ENCODE results near the gene TNFRSF21.
"Not testable (repeated sequence)": the region's sequence is repeated elsewhere in the genome, so short reads cannot be mapped to it uniquely, and the experiment has no call there.

The TNFRSF21 gene

GRCh38 chr6:47323887-47324286 is 14.2 kb upstream of the TNFRSF21 start:
- in situ Hi-C loops (cut with MboI; ENCODE audit: low sequenced_read_pairs, unreplicated experiment) = no loop called here
- no peak for DNase-seq (ENCODE audit: low spot score)
- no peak for TF ChIP-seq CTCF (IDR thresholded peaks at IDR 0.05; ENCODE audit: borderline replicate concordance, control extremely low read depth, extremely low read depth, insufficient read depth, missing control alignments)

- TF ChIP-seq CTCF (IDR thresholded peaks at IDR 0.05; ENCODE audit: borderline replicate concordance, control extremely low read depth, extremely low read depth, insufficient read depth, missing control alignments) = no peak
- no peak for DNase-seq (ENCODE audit: low spot score)
- in situ Hi-C loops (cut with MboI; ENCODE audit: low sequenced_read_pairs, unreplicated experiment) = no loop called here
Observed at GRCh38 chr6:47323321-47323720, 13.6 kb upstream of the TNFRSF21 start.

- in situ Hi-C loops (cut with MboI; ENCODE audit: low sequenced_read_pairs, unreplicated experiment) = no loop called here
- TF ChIP-seq CTCF (IDR thresholded peaks at IDR 0.05; ENCODE audit: borderline replicate concordance, control extremely low read depth, extremely low read depth, insufficient read depth, missing control alignments) = no peak
- DNase-seq (ENCODE audit: low spot score) = no peak
Observed at GRCh38 chr6:47321577-47321976, 11.9 kb upstream of the TNFRSF21 start.

- no peak for DNase-seq (ENCODE audit: low spot score)
- in situ Hi-C loops (cut with MboI; ENCODE audit: low sequenced_read_pairs, unreplicated experiment) = no loop called here
- TF ChIP-seq CTCF (IDR thresholded peaks at IDR 0.05; ENCODE audit: borderline replicate concordance, control extremely low read depth, extremely low read depth, insufficient read depth, missing control alignments) = no peak
Observed at GRCh38 chr6:47319867-47320266, 10.2 kb upstream of the TNFRSF21 start.

- in situ Hi-C loops (cut with MboI; ENCODE audit: low sequenced_read_pairs, unreplicated experiment) = no loop called here
- no peak for DNase-seq (ENCODE audit: low spot score)
- no peak for TF ChIP-seq CTCF (IDR thresholded peaks at IDR 0.05; ENCODE audit: borderline replicate concordance, control extremely low read depth, extremely low read depth, insufficient read depth, missing control alignments)
Observed at GRCh38 chr6:47319382-47319781, 9.7 kb upstream of the TNFRSF21 start.

- TF ChIP-seq CTCF (IDR thresholded peaks at IDR 0.05; ENCODE audit: borderline replicate concordance, control extremely low read depth, extremely low read depth, insufficient read depth, missing control alignments) = no peak
- in situ Hi-C loops (cut with MboI; ENCODE audit: low sequenced_read_pairs, unreplicated experiment) = no loop called here
- no peak for DNase-seq (ENCODE audit: low spot score)
Observed at GRCh38 chr6:47318236-47318989, 8.7 kb upstream of the TNFRSF21 start.

- in situ Hi-C loops (cut with MboI; ENCODE audit: low sequenced_read_pairs, unreplicated experiment) = not testable (repeated sequence)
Observed at GRCh38 chr6:47315181-47315580, 5.5 kb upstream of the TNFRSF21 start.

More at GRCh38 chr6:47315181-47315580, 5.5 kb upstream of the TNFRSF21 start:
- DNase-seq (ENCODE audit: low spot score) = not testable (repeated sequence)

Data from GM13976 (cell line).